Measurements from ENCODE around the gene HS6ST1.

The HS6ST1 gene

DNA sequence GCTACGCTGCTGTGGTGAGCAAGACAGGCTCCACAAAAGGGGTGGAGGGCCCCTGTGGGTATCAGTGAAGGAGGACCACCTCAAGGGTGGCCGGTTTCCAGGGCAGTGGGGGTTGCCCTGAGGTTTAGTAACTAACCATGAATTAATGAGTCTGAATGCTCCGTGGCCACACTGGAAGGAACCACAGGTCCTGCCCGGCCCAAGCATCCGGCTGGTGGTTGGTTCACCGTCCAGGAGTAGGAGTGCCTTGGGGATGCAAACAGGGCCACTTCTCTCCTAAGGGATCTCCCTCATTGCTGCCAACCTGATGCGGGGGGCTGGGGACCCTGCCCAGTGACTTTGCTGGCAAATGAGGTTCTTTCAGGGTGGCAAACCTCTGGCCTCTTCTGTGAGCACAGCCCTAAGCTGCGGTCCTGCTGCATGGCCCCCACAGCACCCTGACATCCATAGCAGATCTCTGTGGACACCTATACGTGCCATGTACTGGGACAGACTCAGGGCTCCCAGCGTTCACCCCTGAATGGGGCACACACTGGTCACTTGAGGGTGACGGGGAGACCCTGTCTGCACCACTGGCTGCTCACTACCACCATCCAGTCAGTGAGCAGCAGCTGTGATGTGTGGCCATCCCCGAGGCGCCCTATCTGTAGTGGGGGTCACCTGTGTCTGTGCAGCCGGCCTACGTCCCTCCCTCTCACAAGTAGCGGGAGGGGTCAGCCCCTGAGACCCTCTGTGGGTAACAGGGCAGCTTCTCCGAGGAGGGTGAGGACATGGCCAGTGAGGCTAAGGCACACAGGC, 41.6 kb downstream of the HS6ST1 start:
- H3K27ac ChIP-seq = no peak overlapping the region
- in situ Hi-C loops (cut with HindIII; ENCODE audit: low pct_ligation_motif_present, low sequenced_read_pairs) = no loop called here
- H3K36me3 ChIP-seq (replicated peaks) = peaks cover 2% of the 10 kb centered on the region
- TF ChIP-seq, protein P1, sequence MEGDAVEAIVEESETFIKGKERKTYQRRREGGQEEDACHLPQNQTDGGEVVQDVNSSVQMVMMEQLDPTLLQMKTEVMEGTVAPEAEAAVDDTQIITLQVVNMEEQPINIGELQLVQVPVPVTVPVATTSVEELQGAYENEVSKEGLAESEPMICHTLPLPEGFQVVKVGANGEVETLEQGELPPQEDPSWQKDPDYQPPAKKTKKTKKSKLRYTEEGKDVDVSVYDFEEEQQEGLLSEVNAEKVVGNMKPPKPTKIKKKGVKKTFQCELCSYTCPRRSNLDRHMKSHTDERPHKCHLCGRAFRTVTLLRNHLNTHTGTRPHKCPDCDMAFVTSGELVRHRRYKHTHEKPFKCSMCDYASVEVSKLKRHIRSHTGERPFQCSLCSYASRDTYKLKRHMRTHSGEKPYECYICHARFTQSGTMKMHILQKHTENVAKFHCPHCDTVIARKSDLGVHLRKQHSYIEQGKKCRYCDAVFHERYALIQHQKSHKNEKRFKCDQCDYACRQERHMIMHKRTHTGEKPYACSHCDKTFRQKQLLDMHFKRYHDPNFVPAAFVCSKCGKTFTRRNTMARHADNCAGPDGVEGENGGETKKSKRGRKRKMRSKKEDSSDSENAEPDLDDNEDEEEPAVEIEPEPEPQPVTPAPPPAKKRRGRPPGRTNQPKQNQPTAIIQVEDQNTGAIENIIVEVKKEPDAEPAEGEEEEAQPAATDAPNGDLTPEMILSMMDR (IDR thresholded peaks at IDR 0.05; ENCODE audit: low read depth, low read length, missing control alignments) = no peak
- H3K4me3 ChIP-seq (ENCODE audit: low read depth, low read length) = no peak overlapping the region
- DNase-seq = no peak
- no peaks in the 10 kb centered on the region for H3K27me3 ChIP-seq (replicated peaks)

- no peak for DNase-seq
- no peak overlapping the region for H3K27ac ChIP-seq
- no peaks in the 10 kb centered on the region for H3K27me3 ChIP-seq (replicated peaks)
- no peak overlapping the region for H3K4me3 ChIP-seq (ENCODE audit: low read depth, low read length)
- TF ChIP-seq, protein P1 (IDR thresholded peaks at IDR 0.05; ENCODE audit: low read depth, low read length, missing control alignments) = no peak
- in situ Hi-C loops (cut with HindIII; ENCODE audit: low pct_ligation_motif_present, low sequenced_read_pairs) = no loop called here
- H3K36me3 ChIP-seq (replicated peaks) = peaks cover 2% of the 10 kb centered on the region
Measured at GRCh38 chr2:128275498-128276045, 43.1 kb downstream of the HS6ST1 start.

DNA sequence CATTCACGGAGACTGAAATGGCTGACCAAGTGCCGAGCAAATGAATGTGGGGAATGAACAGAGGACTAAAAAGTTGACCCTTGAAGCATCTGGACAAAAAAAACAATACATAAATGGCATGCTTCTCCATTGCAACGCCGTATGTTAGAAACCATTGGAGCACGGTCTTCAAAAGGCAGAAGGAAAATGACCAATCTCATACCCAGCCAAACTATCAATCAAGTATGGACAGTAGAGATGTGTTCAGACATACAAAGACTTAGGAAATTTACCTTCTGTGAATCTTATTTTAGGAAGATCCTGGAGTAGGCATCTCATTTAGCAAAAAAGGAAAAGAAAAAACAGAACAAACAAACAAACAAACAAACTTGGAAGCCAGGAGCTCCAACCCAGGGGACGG, 44.5 kb downstream of the HS6ST1 start:
- no peak overlapping the region for H3K27ac ChIP-seq
- in situ Hi-C loops (cut with HindIII; ENCODE audit: low pct_ligation_motif_present, low sequenced_read_pairs) = no loop called here
- DNase-seq = no peak

GRCh38 chr2:128273469-128274081, 45.1 kb downstream of the HS6ST1 start:
- Histone ChIP-seq H3K4me3 (ENCODE audit: low read depth, low read length) (no peak overlapping the region), H3K27ac (no peak overlapping the region), H3K36me3 (replicated peaks) (peaks cover 2% of the 10 kb centered on the region)

More for the DNA sequence above, 44.5 kb downstream of the HS6ST1 start:
- H3K4me3 ChIP-seq (ENCODE audit: low read depth, low read length) = no peak overlapping the region
- peaks cover 2% of the 10 kb centered on the region for H3K36me3 ChIP-seq (replicated peaks)
- no peaks in the 10 kb centered on the region for H3K27me3 ChIP-seq (replicated peaks)
- TF ChIP-seq, protein P1 (IDR thresholded peaks at IDR 0.05; ENCODE audit: low read depth, low read length, missing control alignments) = no peak

GRCh38 chr2:128272601-128273468, 45.8 kb downstream of the HS6ST1 start:
- Histone ChIP-seq H3K27me3 (replicated peaks) (no peaks in the 10 kb centered on the region), H3K4me3 (ENCODE audit: low read depth, low read length) (no peak overlapping the region), H3K36me3 (replicated peaks) (peaks cover 2% of the 10 kb centered on the region), H3K27ac (no peak overlapping the region)
- in situ Hi-C loops (cut with HindIII; ENCODE audit: low pct_ligation_motif_present, low sequenced_read_pairs) = no loop called here
- TF ChIP-seq, protein P1 (IDR thresholded peaks at IDR 0.05; ENCODE audit: low read depth, low read length, missing control alignments) = no peak
- DNase-seq = no peak

More at GRCh38 chr2:128273469-128274081, 45.1 kb downstream of the HS6ST1 start:
- H3K27me3 ChIP-seq (replicated peaks) = no peaks in the 10 kb centered on the region
- TF ChIP-seq, protein P1 (IDR thresholded peaks at IDR 0.05; ENCODE audit: low read depth, low read length, missing control alignments) = no peak
- no peak for DNase-seq
- in situ Hi-C loops (cut with HindIII; ENCODE audit: low pct_ligation_motif_present, low sequenced_read_pairs) = no loop called here
